ENCODE measurements around the gene OR52J3. TPM values are rescaled to one million over a fixed set of nuclear protein-coding genes. Genes with fewer than 3 reads are reported as not detected.
"Not testable (repeated sequence)": the region's sequence is repeated elsewhere in the genome, so short reads cannot be mapped to it uniquely, and the experiment has no call there.

The OR52J3 gene
- polyA plus RNA-seq, result not detected

DNA sequence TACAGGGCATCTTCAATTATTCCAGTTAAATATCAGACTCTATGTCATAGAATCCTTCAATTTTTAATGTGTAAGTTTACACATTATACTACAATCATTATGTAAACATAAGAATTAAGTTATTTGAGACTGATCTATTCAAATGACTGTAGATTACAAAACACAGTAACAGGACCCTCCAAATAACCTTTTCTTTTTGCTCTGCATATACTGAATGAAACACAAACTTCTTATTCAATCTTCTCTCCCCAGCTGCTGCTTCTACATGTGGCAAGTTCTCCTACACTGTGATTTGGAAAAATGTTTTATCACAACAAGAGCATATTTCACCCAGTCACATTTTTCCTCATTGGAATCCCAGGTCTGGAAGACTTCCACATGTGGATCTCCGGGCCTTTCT lies at the start of gene OR52J3:
TSS of gene OR52J3 (plus strand) at position 301 of the 400 bp plus-strand sequence. CDS start at position 301, 0 bp downstream.
- peaks cover 0 to 3% (median 0%) of the 10 kb centered on the region in 6 donors for H3K9me3 Mint-ChIP-seq
- H3K27ac Mint-ChIP-seq, result no peak within 1 kb of the TSS
- peaks cover 2% of the 10 kb centered on the region in 3 donors for H3K27me3 Mint-ChIP-seq (ENCODE audit: low read depth in 3 of 3)
- no peaks in the 10 kb centered on the region for H3K4me1 Mint-ChIP-seq
- no peak within 1 kb of the TSS for H3K4me3 Mint-ChIP-seq
- DNase-seq, result no peak
- no peaks in the 10 kb centered on the region for H3K36me3 Mint-ChIP-seq

- Mint-ChIP-seq H3K27me3 (ENCODE audit: low read depth in 3 of 3) (peaks cover 0 to 7% (median 2%) of the 10 kb centered on the region in 3 donors), H3K4me3 (no peak overlapping the region), H3K9me3 (peaks cover 0 to 2% (median under 1%) of the 10 kb centered on the region in 6 donors), H3K27ac (no peak overlapping the region), H3K36me3 (no peaks in the 10 kb centered on the region), H3K4me1 (no peaks in the 10 kb centered on the region)
- no peak for DNase-seq
Measured at GRCh38 chr11:5004424-5005274, 41.7 kb upstream of the OR52J3 start.

GRCh38 chr11:5007561-5007960 lies 38.8 kb upstream of the OR52J3 start:
- H3K9me3 Mint-ChIP-seq, result peaks cover 0 to 2% (median 0%) of the 10 kb centered on the region in 6 donors
- H3K4me1 Mint-ChIP-seq, result no peaks in the 10 kb centered on the region
- no peak overlapping the region for H3K27ac Mint-ChIP-seq

DNA sequence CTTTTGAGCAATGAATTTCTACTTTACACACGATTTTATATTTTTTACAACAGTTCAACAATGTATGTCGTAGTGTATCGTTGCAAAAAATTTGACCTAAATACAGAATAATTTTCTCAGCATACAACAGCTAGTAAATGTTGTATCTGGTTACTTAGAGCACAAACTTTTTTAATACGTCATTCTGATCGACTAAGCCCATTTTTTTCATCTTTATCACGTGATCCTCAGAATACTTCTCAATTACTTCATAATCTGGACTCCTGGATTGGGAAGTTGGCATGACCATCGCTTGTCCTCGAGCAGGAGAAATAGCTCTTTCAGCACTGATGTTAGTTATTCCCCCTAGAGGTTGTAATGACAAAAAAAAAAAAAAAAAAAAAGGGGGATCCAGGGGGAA lies 35.1 kb upstream of the OR52J3 start:
- H3K27ac Mint-ChIP-seq, result no peak overlapping the region
- H3K9me3 Mint-ChIP-seq, result peaks cover 0 to 2% (median 0%) of the 10 kb centered on the region in 6 donors
- peaks cover 0 to 3% (median 0%) of the 10 kb centered on the region in 3 donors for H3K27me3 Mint-ChIP-seq (ENCODE audit: low read depth in 3 of 3)
- no peaks in the 10 kb centered on the region for H3K4me1 Mint-ChIP-seq
- no peak for DNase-seq
- H3K36me3 Mint-ChIP-seq, result no peaks in the 10 kb centered on the region
- no peak overlapping the region for H3K4me3 Mint-ChIP-seq

More at GRCh38 chr11:5007561-5007960, 38.8 kb upstream of the OR52J3 start:
- Mint-ChIP-seq H3K4me3 (no peak overlapping the region), H3K36me3 (no peaks in the 10 kb centered on the region), H3K27me3 (ENCODE audit: low read depth in 3 of 3) (peaks cover 0 to 6% (median 2%) of the 10 kb centered on the region in 3 donors)
- DNase-seq, result no peak

DNA sequence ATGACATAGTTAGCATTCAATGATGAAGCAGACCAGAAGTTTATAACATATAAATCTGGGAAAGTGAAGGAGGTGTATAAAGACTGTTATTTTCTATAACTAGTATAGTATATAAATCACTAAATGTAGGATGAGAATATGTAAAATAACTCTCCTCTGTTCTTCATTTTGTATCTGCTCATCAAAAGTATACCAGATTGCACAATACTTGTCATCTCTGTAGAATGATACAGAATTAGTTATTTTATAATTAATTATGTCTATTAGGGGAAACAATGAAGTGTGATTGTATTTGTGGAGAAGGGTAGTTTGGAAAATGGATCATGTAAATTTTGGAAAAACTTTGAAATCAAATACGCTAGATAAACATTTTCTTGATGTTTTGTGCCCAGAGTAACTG lies 33.3 kb upstream of the OR52J3 start:
- no peak overlapping the region for H3K27ac Mint-ChIP-seq
- no peak overlapping the region for H3K4me3 Mint-ChIP-seq
- H3K9me3 Mint-ChIP-seq, result no peaks in the 10 kb centered on the region
- no peaks in the 10 kb centered on the region for H3K4me1 Mint-ChIP-seq
- H3K27me3 Mint-ChIP-seq (ENCODE audit: low read depth in 3 of 3), result peaks cover 0 to 2% (median 0%) of the 10 kb centered on the region in 3 donors
- no peak for DNase-seq
- no peaks in the 10 kb centered on the region for H3K36me3 Mint-ChIP-seq

GRCh38 chr11:5021996-5022395 lies 24.3 kb upstream of the OR52J3 start:
- peaks cover 10 to 34% (median 16%) of the 10 kb centered on the region in 6 donors for H3K9me3 Mint-ChIP-seq

DNA sequence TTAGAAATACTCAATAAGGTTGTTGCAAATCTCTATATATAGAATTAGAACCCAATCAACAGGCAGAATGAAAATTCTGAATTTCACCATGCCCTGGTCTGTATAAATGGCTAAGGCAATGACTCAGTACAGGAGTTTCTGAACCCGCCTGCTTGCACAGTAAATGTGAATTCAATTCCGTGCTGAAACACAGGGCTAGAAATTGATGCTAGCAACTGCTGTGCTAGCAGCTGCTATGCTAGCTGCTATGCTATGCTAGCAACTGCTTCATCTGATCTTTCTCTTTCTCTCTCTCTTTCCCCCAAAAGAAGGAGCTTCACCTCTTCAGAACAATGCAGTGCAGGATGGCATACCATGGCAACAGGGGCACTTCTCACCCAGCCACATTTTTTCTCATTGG lies 9.7 kb upstream of the OR52J3 start:
- no peak for DNase-seq
- H3K36me3 Mint-ChIP-seq, result no peaks in the 10 kb centered on the region
- no peak overlapping the region for H3K4me3 Mint-ChIP-seq
- H3K9me3 Mint-ChIP-seq, result peaks cover 0 to 8% (median 2%) of the 10 kb centered on the region in 6 donors
- no peaks in the 10 kb centered on the region for H3K4me1 Mint-ChIP-seq
- H3K27me3 Mint-ChIP-seq (ENCODE audit: low read depth in 3 of 3), result peaks cover 0 to 2% (median 0%) of the 10 kb centered on the region in 3 donors
- no peak overlapping the region for H3K27ac Mint-ChIP-seq

More at GRCh38 chr11:5021996-5022395, 24.3 kb upstream of the OR52J3 start:
- Mint-ChIP-seq H3K36me3 (no peaks in the 10 kb centered on the region), H3K4me1 (no peaks in the 10 kb centered on the region), H3K27ac (no peak overlapping the region), H3K4me3 (no peak overlapping the region), H3K27me3 (ENCODE audit: low read depth in 3 of 3) (peaks cover 0 to 4% (median 2%) of the 10 kb centered on the region in 3 donors)
- no peak for DNase-seq

- Mint-ChIP-seq H3K9me3 (peaks cover 0 to 11% (median 2%) of the 10 kb centered on the region in 6 donors), H3K4me1 (no peaks in the 10 kb centered on the region), H3K4me3 (no peak overlapping the region), H3K27me3 (ENCODE audit: low read depth in 3 of 3) (peaks cover 0 to 2% (median 0%) of the 10 kb centered on the region in 3 donors), H3K36me3 (no peaks in the 10 kb centered on the region), H3K27ac (no peak overlapping the region)
- DNase-seq, result no peak
Measured at GRCh38 chr11:5037926-5038325, 8.4 kb upstream of the OR52J3 start.

GRCh38 chr11:5038341-5038740 lies 8.0 kb upstream of the OR52J3 start:
- no peak overlapping the region for H3K4me3 Mint-ChIP-seq
- DNase-seq, result no peak
- H3K36me3 Mint-ChIP-seq, result no peaks in the 10 kb centered on the region
- H3K4me1 Mint-ChIP-seq, result no peaks in the 10 kb centered on the region
- no peak overlapping the region for H3K27ac Mint-ChIP-seq
- H3K27me3 Mint-ChIP-seq (ENCODE audit: low read depth in 3 of 3), result peaks cover 0 to 2% (median 0%) of the 10 kb centered on the region in 3 donors
- peaks cover 0 to 11% (median 2%) of the 10 kb centered on the region in 6 donors for H3K9me3 Mint-ChIP-seq

DNA sequence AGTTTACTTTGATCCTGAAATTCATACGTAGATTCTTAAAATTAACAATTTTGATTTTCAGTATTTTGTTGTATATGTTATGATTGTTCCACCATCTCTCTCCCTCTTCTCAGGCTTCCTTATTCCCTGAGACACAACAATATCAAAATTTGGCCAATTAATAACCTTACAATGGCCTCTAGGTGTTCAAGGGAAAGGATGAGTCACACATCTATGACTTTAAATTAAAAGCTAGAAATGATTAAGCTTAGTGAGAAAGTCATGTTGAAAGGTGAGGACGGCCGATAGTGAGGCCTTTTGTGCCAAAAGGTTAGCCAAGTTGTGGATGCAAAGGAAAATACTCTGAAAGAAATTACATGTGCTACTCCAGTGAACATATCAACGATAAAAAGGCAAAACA lies 5.5 kb upstream of the OR52J3 start:
- peaks cover 0 to 4% (median 0%) of the 10 kb centered on the region in 3 donors for H3K27me3 Mint-ChIP-seq (ENCODE audit: low read depth in 3 of 3)
- no peak overlapping the region for H3K4me3 Mint-ChIP-seq
- H3K4me1 Mint-ChIP-seq, result no peaks in the 10 kb centered on the region
- H3K27ac Mint-ChIP-seq, result no peak overlapping the region
- H3K9me3 Mint-ChIP-seq, result peaks cover 0 to 11% (median 2%) of the 10 kb centered on the region in 6 donors
- H3K36me3 Mint-ChIP-seq, result no peaks in the 10 kb centered on the region
- DNase-seq, result no peak

GRCh38 chr11:5042091-5042490 lies 4.2 kb upstream of the OR52J3 start:
- Mint-ChIP-seq H3K9me3 (peaks cover 0 to 9% (median under 1%) of the 10 kb centered on the region in 6 donors), H3K27me3 (ENCODE audit: low read depth in 3 of 3) (peaks cover 0 to 2% (median 0%) of the 10 kb centered on the region in 3 donors), H3K27ac (no peak overlapping the region), H3K4me1 (no peaks in the 10 kb centered on the region), H3K4me3 (no peak overlapping the region), H3K36me3 (no peaks in the 10 kb centered on the region)
- no peak for DNase-seq

DNA sequence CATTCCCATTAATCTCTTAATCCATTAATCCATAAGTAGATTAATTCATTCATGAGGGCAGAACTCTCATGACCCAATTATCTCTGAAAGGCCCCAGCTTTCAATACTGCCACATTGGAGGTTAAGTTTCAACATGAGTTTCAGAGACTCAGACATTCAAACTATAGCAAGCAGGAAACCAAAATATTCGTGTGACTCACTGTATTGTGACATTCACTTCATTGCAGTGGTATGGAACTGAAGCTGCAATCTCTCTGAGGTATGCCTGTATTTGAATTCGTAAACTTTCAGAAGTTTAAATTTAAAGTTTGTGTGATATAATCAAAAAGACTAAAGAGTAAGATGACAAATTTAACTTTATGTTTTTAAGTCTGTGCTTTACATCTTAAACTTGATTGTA lies 2.9 kb upstream of the OR52J3 start:
- DNase-seq, result no peak
- Mint-ChIP-seq H3K4me1 (no peaks in the 10 kb centered on the region), H3K9me3 (peaks cover 0 to 4% (median 1%) of the 10 kb centered on the region in 6 donors), H3K27ac (no peak overlapping the region), H3K27me3 (ENCODE audit: low read depth in 3 of 3) (peaks cover 2% of the 10 kb centered on the region in 3 donors), H3K4me3 (no peak overlapping the region), H3K36me3 (no peaks in the 10 kb centered on the region)

DNA sequence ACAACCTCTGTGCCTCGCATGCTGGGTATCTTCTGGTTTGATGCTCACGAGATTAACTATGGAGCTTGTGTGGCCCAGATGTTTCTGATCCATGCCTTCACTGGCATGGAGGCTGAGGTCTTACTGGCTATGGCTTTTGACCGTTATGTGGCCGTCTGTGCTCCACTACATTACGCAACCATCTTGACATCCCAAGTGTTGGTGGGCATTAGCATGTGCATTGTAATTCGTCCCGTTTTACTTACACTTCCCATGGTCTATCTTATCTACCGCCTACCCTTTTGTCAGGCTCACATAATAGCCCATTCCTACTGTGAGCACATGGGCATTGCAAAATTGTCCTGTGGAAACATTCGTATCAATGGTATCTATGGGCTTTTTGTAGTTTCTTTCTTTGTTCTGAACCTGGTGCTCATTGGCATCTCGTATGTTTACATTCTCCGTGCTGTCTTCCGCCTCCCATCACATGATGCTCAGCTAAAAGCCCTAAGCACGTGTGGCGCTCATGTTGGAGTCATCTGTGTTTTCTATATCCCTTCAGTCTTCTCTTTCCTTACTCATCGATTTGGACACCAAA lies 516 bp downstream of the OR52J3 start:
- Mint-ChIP-seq H3K4me3 (no peak overlapping the region), H3K27ac (no peak overlapping the region), H3K27me3 (ENCODE audit: low read depth in 3 of 3) (peaks cover 2% of the 10 kb centered on the region in 3 donors), H3K36me3 (no peaks in the 10 kb centered on the region), H3K4me1 (no peaks in the 10 kb centered on the region), H3K9me3 (peaks cover 0 to 3% (median 0%) of the 10 kb centered on the region in 6 donors)
- DNase-seq, result no peak

DNA sequence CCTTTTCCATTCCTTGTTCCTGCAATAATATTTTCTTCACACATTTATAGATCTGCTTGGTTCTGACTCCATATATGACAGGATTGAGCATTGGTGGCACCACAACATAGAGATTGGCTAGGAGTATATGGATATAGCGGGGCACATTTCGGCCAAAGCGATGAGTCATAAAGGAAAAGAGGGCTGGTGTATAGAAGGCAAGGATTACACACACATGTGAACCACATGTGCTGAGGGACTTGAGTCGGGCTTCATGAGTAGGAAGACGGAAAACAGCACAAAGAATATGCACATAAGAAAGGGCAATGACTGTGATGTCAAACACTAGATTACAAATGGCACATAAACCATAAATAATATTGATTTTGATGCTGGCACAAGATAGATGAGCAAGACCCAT lies 12.4 kb downstream of the OR52J3 start:
- not testable (repeated sequence) for H3K27ac Mint-ChIP-seq; H3K4me1 Mint-ChIP-seq; H3K4me3 Mint-ChIP-seq; H3K9me3 Mint-ChIP-seq; DNase-seq; H3K27me3 Mint-ChIP-seq (ENCODE audit: low read depth in 3 of 3); H3K36me3 Mint-ChIP-seq
